NCI-H446 treated with DMSO at 0.1 percent for 48 hours (cell line): ENCODE data around the gene RASEF.

ENCODE experiments used
- DNase-seq: peaks from one replicate; lab custom pipeline; 2025; lab: John Stamatoyannopoulos, UW

Gene RASEF

GRCh38 chr9:83012922-83013838 is 49.8 kb downstream of the RASEF start:
- no peak for DNase-seq

GRCh38 chr9:83012168-83012921 is 50.6 kb downstream of the RASEF start:
- DNase-seq: no peak

- DNase-seq: no peak
These were observed 51.3 kb downstream of the RASEF start for GRCh38 chr9:83011611-83012010.

GRCh38 chr9:83007521-83008300 is 55.2 kb downstream of the RASEF start:
- DNase-seq: no peak

DNA sequence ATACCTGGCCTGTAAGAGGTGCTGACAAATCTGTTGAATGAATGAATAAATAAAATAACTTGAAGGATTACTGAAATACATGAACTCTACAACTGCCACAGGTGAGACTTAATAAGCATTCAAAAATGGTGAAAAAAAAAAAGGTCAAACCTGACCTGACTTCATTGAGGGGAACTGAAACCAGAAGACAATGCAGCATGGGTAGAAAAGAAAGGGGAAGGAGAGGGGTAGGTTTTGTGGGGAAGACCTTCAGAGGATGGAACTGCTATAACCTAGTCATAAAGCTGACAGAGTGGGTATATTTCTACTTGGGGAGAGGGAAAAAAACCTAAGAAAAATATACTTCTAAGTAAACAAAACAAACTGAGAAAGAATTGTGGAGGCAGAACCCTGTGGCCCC is 56.6 kb downstream of the RASEF start:
- no peak for DNase-seq

DNA sequence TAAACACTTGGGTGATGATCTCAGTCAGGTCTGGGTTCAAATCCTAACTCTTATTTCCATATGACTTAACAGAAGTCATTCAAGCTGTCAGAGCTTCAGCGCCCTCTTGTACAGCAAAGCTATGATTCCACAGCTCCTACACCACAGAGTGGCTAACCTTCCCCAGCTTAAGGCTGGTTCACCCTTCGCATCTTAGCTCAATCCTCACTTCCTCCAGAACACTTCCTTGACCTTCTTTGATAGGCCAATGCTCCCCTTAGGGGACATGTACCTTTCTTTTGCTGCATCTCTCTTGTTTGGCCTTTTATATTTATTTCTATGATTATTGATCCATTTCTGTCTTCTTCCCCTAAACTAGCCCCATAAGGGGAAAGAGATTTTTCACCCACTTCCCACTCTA is 57.0 kb downstream of the RASEF start:
- DNase-seq: no peak

GRCh38 chr9:83005361-83005760 is 57.6 kb downstream of the RASEF start:
- no peak for DNase-seq

DNA sequence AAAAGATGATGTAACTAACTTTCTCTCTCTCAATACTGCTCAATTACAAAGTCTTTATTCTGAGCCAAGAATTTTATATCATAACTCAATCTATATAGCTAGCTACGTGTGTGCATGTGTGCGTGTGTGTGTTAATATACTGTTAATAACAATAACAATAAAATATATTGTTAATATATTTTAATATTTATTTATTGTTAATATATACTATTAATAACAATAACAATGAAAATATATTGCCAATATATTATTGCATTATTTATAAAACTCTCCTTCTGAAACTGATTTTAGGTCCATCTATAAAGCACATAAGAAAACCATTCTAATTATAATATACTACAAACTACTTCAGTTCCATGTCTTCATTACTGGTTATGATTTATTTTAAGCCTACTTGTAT is 60.6 kb downstream of the RASEF start:
- no peak for DNase-seq

- no peak for DNase-seq
These were observed 62.2 kb downstream of the RASEF start for GRCh38 chr9:83000765-83001164.

DNA sequence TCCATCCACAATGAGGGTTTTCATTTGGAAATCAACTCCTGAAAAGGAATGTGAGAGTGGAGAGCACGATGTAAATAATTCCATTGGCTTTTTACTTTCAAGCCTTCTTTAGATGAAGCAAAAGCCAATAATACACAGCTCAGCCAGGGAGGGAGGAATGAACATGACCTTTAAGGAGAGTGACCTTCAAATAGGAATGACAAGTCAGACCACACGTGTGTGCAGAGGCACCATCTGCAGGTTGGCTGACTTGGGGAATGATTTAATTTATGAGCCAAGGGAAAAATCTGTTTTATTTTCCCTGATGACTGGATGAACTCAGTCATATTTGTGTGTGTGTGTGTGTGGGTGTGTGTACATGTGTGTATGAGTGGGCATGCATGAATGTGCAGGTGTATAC is 64.5 kb downstream of the RASEF start:
- no peak for DNase-seq

GRCh38 chr9:82997476-82998140 is 65.3 kb downstream of the RASEF start:
- DNase-seq: no peak

GRCh38 chr9:82996941-82997340 is 66.0 kb downstream of the RASEF start:
- no peak for DNase-seq

GRCh38 chr9:82993856-82994605 is 68.9 kb downstream of the RASEF start:
- DNase-seq: no peak

GRCh38 chr9:82991671-82992070 is 71.3 kb downstream of the RASEF start:
- DNase-seq: no peak

DNA sequence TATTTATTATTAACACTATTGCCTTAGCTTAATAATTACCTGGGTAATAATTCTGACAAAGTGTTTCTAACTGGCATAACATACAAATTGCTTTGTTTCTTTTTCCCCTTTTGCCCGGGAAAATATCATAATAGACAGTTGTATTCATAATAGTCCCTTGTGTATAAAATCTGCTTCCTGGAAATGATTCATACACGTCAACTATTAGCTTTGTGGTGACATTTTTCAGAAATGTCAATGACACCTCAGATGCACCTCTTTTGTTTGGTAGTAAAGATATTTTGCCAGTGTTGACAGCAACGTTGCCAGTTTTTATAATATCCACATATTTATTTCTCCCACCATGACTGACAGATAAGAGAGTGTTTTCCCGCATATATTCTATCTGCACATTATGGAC is 73.0 kb downstream of the RASEF start:
- DNase-seq: no peak

DNA sequence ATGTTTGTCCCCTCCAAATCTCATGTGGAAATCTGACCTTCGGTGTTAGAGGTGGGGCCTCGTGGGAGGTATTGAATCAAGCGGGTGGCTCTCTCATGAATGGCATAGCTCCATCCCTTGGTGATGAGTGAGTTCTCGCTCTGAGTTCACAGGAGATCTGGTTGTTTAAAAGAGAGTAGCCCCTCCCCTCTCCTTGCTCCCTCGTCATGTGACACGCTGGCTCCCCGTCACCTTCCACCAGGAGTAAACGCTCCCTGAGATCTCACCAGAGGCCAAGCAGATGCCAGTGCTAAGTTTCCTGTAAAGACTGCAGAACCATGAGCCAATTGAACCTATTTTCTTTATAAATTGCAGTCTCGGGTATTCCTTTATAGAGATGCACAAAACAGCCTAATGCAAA is 74.5 kb downstream of the RASEF start:
- no peak for DNase-seq

DNA sequence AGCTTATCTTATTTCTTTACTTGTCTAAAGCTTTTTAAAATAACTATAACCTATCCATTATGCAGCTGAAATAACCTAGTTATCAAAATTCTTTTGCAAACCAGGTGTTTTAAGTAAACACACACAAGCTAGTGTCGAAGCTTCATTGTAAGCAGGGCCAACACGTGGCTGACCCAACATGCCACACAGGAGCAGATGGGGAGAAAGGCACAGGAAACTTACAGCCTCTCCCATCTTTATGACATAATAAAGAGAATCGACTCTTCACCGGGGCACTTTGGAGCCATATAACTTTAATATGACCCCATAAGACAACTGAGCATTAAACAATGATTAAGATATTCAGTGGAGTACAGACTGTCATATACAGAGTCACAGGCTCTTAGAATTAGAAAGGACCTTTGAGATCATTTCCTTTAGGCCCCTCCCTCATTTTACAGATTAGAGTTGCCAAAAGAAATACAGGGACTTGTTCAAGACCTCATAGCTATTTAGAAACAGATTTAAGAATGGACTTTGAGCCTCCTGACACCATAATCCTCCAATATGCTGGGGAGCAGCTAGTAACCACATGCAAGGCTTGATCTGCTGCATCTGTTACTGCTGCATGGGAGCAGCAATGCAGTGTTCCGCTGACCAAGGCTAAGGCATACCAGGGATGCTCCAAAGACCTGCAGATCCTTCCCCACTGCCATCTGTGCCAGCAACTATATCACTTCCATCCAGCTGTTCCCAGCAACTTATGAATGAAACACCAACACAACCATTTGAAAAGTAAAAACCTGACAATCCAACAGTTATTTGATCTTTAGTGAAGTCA is 75.4 kb downstream of the RASEF start:
- DNase-seq: no peak

DNA sequence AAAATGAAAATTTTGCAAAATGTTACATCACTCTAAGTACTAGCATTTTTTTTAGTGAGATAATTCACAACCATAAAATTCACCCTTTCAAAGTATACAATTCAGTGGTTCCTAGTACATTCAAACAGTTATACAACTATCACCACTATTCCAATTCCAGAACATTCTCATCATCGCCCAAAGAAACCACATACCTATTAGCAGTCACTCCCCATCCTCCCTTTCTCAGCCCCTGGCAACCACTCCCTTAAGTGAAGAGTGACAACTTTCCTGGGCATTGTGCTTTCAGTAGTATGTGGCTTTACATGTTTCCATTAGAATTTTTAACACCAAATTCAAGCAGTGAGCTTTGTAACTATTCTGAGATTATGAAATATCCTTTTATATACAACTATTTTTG is 81.4 kb downstream of the RASEF start:
- DNase-seq: no peak

DNA sequence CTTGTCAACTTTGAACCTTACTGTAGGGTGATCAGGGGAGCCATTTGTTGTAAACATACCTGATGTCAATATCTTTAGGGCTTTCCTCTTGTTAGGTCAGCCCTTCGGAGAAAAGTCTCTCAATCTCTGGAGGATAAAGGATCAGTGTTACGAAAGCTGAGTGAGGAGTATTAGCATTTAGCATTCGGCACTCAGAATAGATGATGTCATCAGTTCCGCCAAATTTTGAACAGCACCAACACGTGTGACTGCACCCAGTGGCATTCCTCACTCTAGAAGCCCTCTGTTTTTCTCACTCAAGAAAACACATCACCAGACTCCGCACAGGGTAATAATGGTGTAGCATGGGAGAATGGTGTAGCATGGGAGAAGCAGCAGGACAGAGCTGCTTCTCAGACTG is 87.8 kb downstream of the RASEF start:
- DNase-seq: no peak

DNA sequence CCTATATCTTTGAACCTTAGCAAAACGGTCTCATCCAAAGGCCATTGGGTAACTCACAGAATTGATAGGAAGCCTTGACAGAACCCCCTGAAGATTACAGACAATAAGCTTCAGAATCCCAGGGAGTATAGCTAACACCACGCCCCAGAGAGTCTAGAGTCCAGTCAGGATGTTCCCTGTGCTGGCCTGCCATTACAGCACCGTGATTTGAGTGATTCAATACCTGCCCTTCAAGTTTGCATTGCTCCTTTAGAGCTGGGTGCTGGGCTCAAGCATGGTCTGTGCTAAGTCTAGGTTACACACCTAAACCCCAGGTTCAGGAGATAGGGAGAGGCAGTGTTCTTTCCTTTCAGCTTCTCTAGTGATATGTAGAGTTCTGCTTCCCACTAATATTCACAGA is 90.5 kb downstream of the RASEF start:
- DNase-seq: no peak
